ENCODE results near the gene STEAP4. TPM values are rescaled to one million over a fixed set of nuclear protein-coding genes. Genes with fewer than 3 reads are reported as not detected.
"Not testable (repeated sequence)": the region's sequence is repeated elsewhere in the genome, so short reads cannot be mapped to it uniquely, and the experiment has no call there.

Gene STEAP4
- total and polyA plus RNA-seq, 12 donors = 0.33 to 338 (median 200) TPM

GRCh38 chr7:88259656-88260380 is 46.9 kb downstream of the STEAP4 start:
- no peak for DNase-seq
- WGBS, 4 donors = 30 to 44% (median 41%) methylated on average over 2 of the region's 2 CpGs
- intact Hi-C loops (cut with DNase I) = no loop called here

GRCh38 chr7:88258296-88258695 is 48.4 kb downstream of the STEAP4 start:
- DNase-seq; H3K4me1 ChIP-seq (replicated peaks in 1 of 2); H3K27me3 ChIP-seq; H3K9me3 ChIP-seq (replicated peaks in 1 of 3); H3K27ac ChIP-seq; H3K4me3 ChIP-seq; intact Hi-C loops (cut with DNase I); H3K36me3 ChIP-seq (replicated peaks in 1 of 2): not testable (repeated sequence)
- WGBS, 4 donors = 85 to 94% (median 89%) methylated on average over 1 of the region's 1 CpG

More at GRCh38 chr7:88259656-88260380, 46.9 kb downstream of the STEAP4 start:
- H3K27ac ChIP-seq = no peak overlapping the region
- no peaks in the 10 kb centered on the region for H3K36me3 ChIP-seq (replicated peaks in 1 of 2)
- no peaks in the 10 kb centered on the region for H3K27me3 ChIP-seq
- peaks cover 0 to 12% of the 10 kb centered on the region in 2 donors for H3K4me1 ChIP-seq (replicated peaks in 1 of 2)
- TF ChIP-seq POLR2A (IDR thresholded peaks at IDR 0.05) = no peak
- TF ChIP-seq CTCF (IDR thresholded peaks at IDR 0.05) = no peak
- H3K9me3 ChIP-seq (replicated peaks in 1 of 3) = no peaks in the 10 kb centered on the region
- H3K4me3 ChIP-seq = no peak overlapping the region

- no peak overlapping the region for H3K27ac ChIP-seq
- intact Hi-C loops (cut with DNase I) = no loop called here
- peaks cover 0 to 8% (median 6%) of the 10 kb centered on the region in 3 donors for H3K9me3 ChIP-seq (replicated peaks in 1 of 3)
- no peak overlapping the region for H3K4me3 ChIP-seq
- H3K27me3 ChIP-seq = no peaks in the 10 kb centered on the region
- no peaks in the 10 kb centered on the region for H3K4me1 ChIP-seq (replicated peaks in 1 of 2)
- H3K36me3 ChIP-seq (replicated peaks in 1 of 2) = no peaks in the 10 kb centered on the region
- TF ChIP-seq POLR2A (IDR thresholded peaks at IDR 0.05) (no peak), CTCF (IDR thresholded peaks at IDR 0.05) (no peak)
- DNase-seq = no peak
Observed at GRCh38 chr7:88256906-88257305, 49.8 kb downstream of the STEAP4 start.

GRCh38 chr7:88254721-88255424 is 51.8 kb downstream of the STEAP4 start:
- no peak for DNase-seq
- 98 to 100% (median 98%) methylated on average over 2 of the region's 2 CpGs; no CpG with 5 or more reads in 1 of the 4 donors for WGBS, 4 donors
- Histone ChIP-seq H3K36me3 (replicated peaks in 1 of 2) (no peaks in the 10 kb centered on the region), H3K4me1 (replicated peaks in 1 of 2) (no peaks in the 10 kb centered on the region), H3K9me3 (replicated peaks in 1 of 3) (peaks cover 0 to 8% (median 6%) of the 10 kb centered on the region in 3 donors), H3K27ac (no peak overlapping the region), H3K4me3 (no peak overlapping the region), H3K27me3 (no peaks in the 10 kb centered on the region)
- TF ChIP-seq CTCF (IDR thresholded peaks at IDR 0.05) = no peak
- TF ChIP-seq POLR2A (IDR thresholded peaks at IDR 0.05) = no peak
- intact Hi-C loops (cut with DNase I) = no loop called here
